Common myeloid progenitor, CD34-positive (primary cell): ENCODE data around the gene SLCO2B1.

Experiments
- CTCF ChIA-PET: fragments of 350-600 bp; sonication (Branson Sonifier 250); formaldehyde crosslinking; loops from one replicate; lab custom pipeline; 2021; ENCODE audit warnings: antibody characterized with exemption; lab: Charles Lee
- POLR2A ChIA-PET: fragments of 350-600 bp; sonication (Branson Sonifier 250); formaldehyde crosslinking; loops from one replicate; lab custom pipeline; 2021; ENCODE audit warnings: antibody characterized with exemption; lab: Charles Lee
- DNase-seq, 3 donors: peaks; one replicate each; pipeline versions ENCODE4 v3.0.0 to v3.0.0-alpha.2; 2013
- H3K27ac ChIP-seq, 2 experiments: 1 replicate in 1 of 2; 2 replicates in 1 of 2; pipeline ENCODE4 v1.7.0; 2013; ENCODE audit warnings: inconsistent platforms in 2 of 2, low read length in 2 of 2, mild to moderate bottlenecking in 2 of 2, low read depth in 1 of 2, moderate library complexity in 1 of 2; ENCODE audit not compliant: severe bottlenecking in 2 of 2, insufficient read depth in 1 of 2, poor library complexity in 1 of 2
- H3K27me3 ChIP-seq, 5 experiments: replicated peaks in 2 of 5; 1 replicate in 3 of 5; 2 replicates in 2 of 5; pipeline versions ENCODE4 v1.6.1 to v1.7.0; 2013; ENCODE audit warnings: low read length in 4 of 5, mild to moderate bottlenecking in 2 of 5, moderate library complexity in 2 of 5, inconsistent platforms in 1 of 5; ENCODE audit not compliant: insufficient read depth in 5 of 5, control insufficient read depth in 4 of 5
- H3K36me3 ChIP-seq, 4 experiments: 1 replicate in 2 of 4; 2 replicates in 2 of 4; pipeline versions ENCODE4 v1.6.1 to v1.7.0; 2013; ENCODE audit warnings: low read length in 3 of 4, control low read depth in 1 of 4, mild to moderate bottlenecking in 1 of 4; ENCODE audit not compliant: control insufficient read depth in 4 of 4, insufficient read depth in 4 of 4
- H3K4me1 ChIP-seq, 4 experiments: 1 replicate in 3 of 4; 2 replicates in 1 of 4; pipeline versions ENCODE4 v1.6.1 to v1.7.1; 2013; ENCODE audit warnings: low read length in 3 of 4, mild to moderate bottlenecking in 3 of 4, control low read depth in 1 of 4, inconsistent platforms in 1 of 4, moderate library complexity in 1 of 4; ENCODE audit not compliant: control insufficient read depth in 4 of 4, insufficient read depth in 4 of 4; ENCODE audit errors: control extremely low read depth in 1 of 4
- H3K4me3 ChIP-seq, 7 experiments: 1 replicate in 4 of 7; 2 replicates in 3 of 7; pipeline versions ENCODE4 v1.5.1 to v1.7.0; 2013; ENCODE audit warnings: mild to moderate bottlenecking in 7 of 7, low read length in 6 of 7, moderate library complexity in 6 of 7, inconsistent platforms in 2 of 7, low read depth in 2 of 7, control low read depth in 1 of 7; ENCODE audit not compliant: insufficient read depth in 4 of 7, control insufficient read depth in 1 of 7; ENCODE audit errors: extremely low read depth in 1 of 7
- H3K9me3 ChIP-seq, 5 experiments: 1 replicate in 4 of 5; 2 replicates in 1 of 5; pipeline versions ENCODE4 v1.6.1 to v1.7.1; 2013; ENCODE audit warnings: low read length in 4 of 5, mild to moderate bottlenecking in 2 of 5, inconsistent platforms in 1 of 5, low read depth in 1 of 5, moderate library complexity in 1 of 5; ENCODE audit not compliant: control insufficient read depth in 4 of 5, insufficient read depth in 2 of 5; ENCODE audit errors: control extremely low read depth in 1 of 5
- WGBS: methylation state at CpG from one replicate; pipeline ENCODE4 v1.1.5; 2013; ENCODE audit not compliant: insufficient coverage; 5-methylcytosine and 5-hydroxymethylcytosine counted together

SLCO2B1 gene

GRCh38 chr11:75249704-75250103 is 98.8 kb downstream of the SLCO2B1 start:
- WGBS: 81% methylated on average over 3 of the region's 3 CpGs
- no peaks in the 10 kb centered on the region for H3K36me3 ChIP-seq
- peaks cover 0 to 7% (median 4%) of the 10 kb centered on the region in 5 experiments for H3K27me3 ChIP-seq
- peaks cover 1 to 6% (median 4%) of the 10 kb centered on the region in 5 experiments for H3K9me3 ChIP-seq
- no peaks in the 10 kb centered on the region for H3K4me1 ChIP-seq
- no peak overlapping the region for H3K27ac ChIP-seq
- ChIA-PET CTCF (interaction anchor here (0.6 to 15.7 kb wide), 15 partner anchors 7 to 227 kb away, joined by 3 to 239 read pairs (median 6); partner anchors contain the start of gene TPBGL), POLR2A (no interaction called here)
- DNase-seq: no peak
- no peak overlapping the region for H3K4me3 ChIP-seq

GRCh38 chr11:75254326-75254725 is 103.4 kb downstream of the SLCO2B1 start:
- POLR2A ChIA-PET: no interaction called here
- CTCF ChIA-PET: interaction anchor here (1.8 kb wide), 1 partner anchor 12 kb away, joined by 7 read pairs; no protein-coding TSS in a partner anchor
- DNase-seq: no peak
- Histone ChIP-seq H3K4me3 (no peak overlapping the region), H3K9me3 (peaks cover 1 to 6% (median 4%) of the 10 kb centered on the region in 5 experiments), H3K4me1 (no peaks in the 10 kb centered on the region), H3K27ac (no peak overlapping the region), H3K27me3 (peaks cover 0 to 4% (median 0%) of the 10 kb centered on the region in 5 experiments), H3K36me3 (no peaks in the 10 kb centered on the region)
